ENCODE results near the gene LRRC45.
A peak's percentile ranks its signal among the peaks of the same experiment; 100 is the strongest.
"Not testable (repeated sequence)": the region's sequence is repeated elsewhere in the genome, so short reads cannot be mapped to it uniquely, and the experiment has no call there.

Gene LRRC45

DNA sequence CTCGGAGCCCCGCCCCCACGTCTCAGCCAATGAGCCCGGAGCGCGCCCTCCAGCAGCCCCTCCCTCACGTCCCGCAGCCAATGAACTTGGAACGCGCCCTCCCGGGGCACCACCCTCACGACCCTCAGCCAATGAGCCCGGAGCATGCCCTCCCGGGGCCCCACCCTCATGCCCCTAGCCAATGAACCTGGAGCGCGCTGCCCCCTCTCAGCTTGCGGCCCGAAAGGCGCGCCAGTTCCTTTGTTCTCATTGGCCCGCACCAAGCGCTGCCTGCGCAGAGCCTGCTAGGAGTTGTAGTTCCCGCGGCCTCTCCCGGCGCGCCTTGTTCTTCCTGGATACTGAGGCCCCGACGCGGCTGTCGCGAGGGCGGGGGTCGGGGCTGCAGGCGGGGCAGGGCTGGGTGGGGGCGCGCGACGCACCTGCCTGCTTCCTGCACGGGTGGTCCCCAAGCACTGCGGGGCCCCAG is at the start of gene LRRC45:
Gene LRRC45, plus strand, starts transcription at position 325 of the 466 bp plus-strand sequence. CDS start 339 bp downstream, outside the sequence.
- peak; percentile 99 for DNase-seq (ENCODE audit: low read depth in 2 of 2)

GRCh38 chr17:81973432-81973831 is 49.7 kb upstream of the LRRC45 start:
- DNase-seq (ENCODE audit: low read depth in 2 of 2) = no peak

GRCh38 chr17:81976332-81977210 is 46.5 kb upstream of the LRRC45 start:
- no peak for DNase-seq (ENCODE audit: low read depth in 2 of 2)

DNA sequence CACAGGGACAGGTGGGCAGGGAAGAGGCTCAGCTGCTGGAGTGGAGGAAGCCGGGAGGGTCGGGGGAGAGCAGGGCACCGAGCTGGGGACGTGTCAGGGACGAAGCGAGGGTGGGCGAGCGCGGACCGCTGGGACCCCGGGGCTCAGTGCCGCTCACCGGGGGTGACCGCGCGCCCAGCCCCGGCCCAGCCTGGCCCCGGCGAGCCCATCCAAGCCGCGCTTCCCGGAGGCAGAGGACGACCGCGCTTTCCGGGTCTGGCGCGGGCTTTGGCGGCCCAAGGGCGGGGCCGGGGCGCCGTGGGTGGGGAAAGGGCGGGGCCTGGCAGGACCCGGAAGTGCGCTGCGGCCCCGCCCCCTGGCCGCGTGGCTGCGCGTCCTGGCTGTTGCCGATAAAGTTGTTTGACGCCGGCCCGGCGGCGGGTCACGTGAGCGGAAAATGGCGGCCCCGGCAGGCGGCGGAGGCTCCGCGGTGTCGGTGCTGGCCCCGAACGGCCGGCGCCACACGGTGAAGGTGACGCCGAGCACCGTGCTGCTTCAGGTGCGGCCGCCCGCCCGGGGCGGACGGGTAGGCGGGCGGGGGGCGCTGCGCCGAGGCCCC is 45.8 kb upstream of the LRRC45 start, which contains the start of gene ASPSCR1:
Gene ASPSCR1, plus strand, starts transcription at position 419 of the 598 bp plus-strand sequence. Its CDS starts 18 bp downstream, at position 437.
- DNase-seq (ENCODE audit: low read depth in 2 of 2) = peak; percentile 79

GRCh38 chr17:81978524-81979298 is 44.4 kb upstream of the LRRC45 start:
- DNase-seq (ENCODE audit: low read depth in 2 of 2) = no peak

DNA sequence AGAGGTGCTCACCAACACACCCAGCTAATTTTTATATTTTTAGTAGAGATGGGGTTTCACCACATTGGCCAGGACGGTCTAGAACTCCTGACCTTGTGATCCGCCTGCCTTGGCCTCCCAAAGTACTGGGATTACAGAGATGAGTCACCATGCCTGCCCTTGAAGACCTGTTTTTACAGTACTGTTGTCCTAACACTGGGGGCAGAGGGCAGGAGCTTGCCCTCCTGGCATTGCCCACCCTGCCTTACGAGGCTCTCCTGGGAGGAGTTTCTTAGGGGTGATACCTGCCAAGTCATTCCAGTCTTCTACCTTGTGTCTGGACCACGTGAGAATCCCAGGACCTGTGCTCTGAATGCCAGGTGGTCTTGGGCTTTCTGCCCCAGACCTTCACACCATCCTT is 43.0 kb upstream of the LRRC45 start:
- no peak for DNase-seq (ENCODE audit: low read depth in 2 of 2)

GRCh38 chr17:81980707-81981343 is 42.3 kb upstream of the LRRC45 start:
- no peak for DNase-seq (ENCODE audit: low read depth in 2 of 2)

GRCh38 chr17:81981511-81981910 is 41.6 kb upstream of the LRRC45 start:
- not testable (repeated sequence) for DNase-seq (ENCODE audit: low read depth in 2 of 2)

DNA sequence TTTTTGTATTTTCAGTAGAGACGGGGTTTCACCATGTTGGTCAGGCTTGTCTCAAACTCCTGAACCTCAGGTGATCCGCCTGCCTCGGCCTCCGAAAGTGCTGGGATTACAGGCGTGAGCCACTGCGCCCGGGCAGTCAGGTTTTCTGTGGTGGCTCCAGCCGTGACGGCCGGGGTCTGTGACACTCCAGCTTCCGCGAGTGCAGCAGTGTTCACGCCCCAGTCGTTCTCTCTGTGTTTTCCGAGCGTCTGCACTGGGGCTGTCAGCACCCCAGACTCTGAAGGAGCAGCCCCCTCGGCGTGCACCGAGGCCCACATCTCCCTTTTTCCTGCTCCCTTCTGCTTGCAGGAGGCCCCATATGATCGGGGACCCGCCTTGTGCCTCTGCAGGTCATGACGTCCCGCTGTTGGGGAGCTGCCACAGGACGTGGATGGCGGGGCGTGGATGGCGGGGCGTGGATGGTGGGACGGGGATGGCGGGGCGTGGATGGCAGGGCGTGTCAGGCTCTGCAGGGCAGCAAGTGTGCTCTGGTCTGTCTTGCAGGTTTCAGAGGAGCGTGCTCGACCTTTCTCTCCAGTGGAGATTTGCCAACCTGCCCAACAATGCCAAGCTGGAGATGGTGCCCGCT is 40.0 kb upstream of the LRRC45 start:
- DNase-seq (ENCODE audit: low read depth in 2 of 2) = no peak

- no peak for DNase-seq (ENCODE audit: low read depth in 2 of 2)
Measured at GRCh38 chr17:81983639-81984373, 39.3 kb upstream of the LRRC45 start.

DNA sequence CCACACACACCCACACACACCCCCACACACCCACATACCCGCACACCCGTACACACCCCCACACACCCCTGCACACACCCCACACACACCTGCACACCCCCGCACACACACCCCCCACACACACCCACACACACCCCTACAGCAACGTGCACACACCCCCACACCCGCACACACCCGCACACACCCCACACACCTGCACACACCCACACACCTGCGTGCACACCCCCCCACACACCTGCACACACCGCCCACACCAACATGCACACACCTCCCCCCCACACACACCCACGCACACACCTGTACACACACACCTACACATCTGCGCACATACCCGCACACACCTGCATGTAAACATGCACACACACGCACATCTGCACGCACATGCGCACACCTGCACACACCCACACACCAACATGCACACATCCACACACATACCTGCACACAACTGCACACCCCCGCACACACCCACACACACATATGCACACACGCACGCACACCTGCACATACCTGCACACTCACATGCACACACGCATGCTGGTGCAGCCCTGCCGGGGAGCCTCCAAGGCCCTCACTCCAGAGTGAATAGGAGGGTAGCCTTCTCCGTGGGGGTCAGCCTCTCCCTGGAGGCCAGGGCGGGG is 38.2 kb upstream of the LRRC45 start:
- DNase-seq (ENCODE audit: low read depth in 2 of 2) = no peak

- no peak for DNase-seq (ENCODE audit: low read depth in 2 of 2)
Measured at GRCh38 chr17:81986606-81987005, 36.5 kb upstream of the LRRC45 start.

DNA sequence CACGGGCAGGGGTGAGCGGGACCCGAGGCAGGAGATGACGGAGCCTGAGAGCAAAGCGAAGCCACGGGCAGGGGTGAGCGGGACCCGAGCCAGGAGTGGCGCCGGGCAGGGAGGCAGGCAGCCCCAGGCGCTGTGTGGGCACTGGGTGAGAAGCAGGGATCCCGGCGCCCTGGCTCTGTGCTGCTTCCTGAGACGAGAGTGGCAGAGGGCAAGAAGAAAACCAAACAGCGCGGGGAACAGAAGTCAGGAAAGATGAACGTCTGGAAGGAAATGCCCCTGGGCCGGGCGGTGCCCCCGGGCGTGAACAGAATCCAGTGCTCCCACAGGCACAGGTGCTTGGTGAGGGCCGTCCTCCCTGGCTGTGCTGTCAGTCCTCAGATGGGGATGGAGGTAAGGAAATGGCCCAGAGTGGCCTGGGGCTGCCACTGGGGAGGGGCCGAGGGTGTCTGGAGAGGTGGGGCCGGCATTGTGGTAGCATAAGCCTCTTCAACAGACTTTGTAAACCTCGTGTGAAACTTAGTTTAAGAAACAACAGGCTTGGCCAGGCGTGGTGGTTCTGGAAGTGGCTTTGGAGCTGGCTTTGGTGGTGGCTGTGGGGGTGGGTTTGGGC is 35.8 kb upstream of the LRRC45 start:
- DNase-seq (ENCODE audit: low read depth in 2 of 2) = no peak

GRCh38 chr17:81990836-81991683 is 32.0 kb upstream of the LRRC45 start:
- no peak for DNase-seq (ENCODE audit: low read depth in 2 of 2)

GRCh38 chr17:81991684-81992305 is 31.3 kb upstream of the LRRC45 start:
- DNase-seq (ENCODE audit: low read depth in 2 of 2) = peak in 1 of 2 experiments; percentile 4

- DNase-seq (ENCODE audit: low read depth in 2 of 2) = no peak
Measured at GRCh38 chr17:81992306-81993102, 30.6 kb upstream of the LRRC45 start.

Data from fibroblast of skin of left quadriceps (primary cell).